Esophagus squamous epithelium (tissue), 5 donors: ENCODE results near the gene RABGEF1. TPM values are rescaled to one million over a fixed set of nuclear protein-coding genes. Genes with fewer than 3 reads are reported as not detected.
"Not testable (repeated sequence)": the region's sequence is repeated elsewhere in the genome, so short reads cannot be mapped to it uniquely, and the experiment has no call there.

Experiments
- DNase-seq: peaks from one replicate; lab custom pipeline; 2025; lab: John Stamatoyannopoulos, UW
- H3K27ac ChIP-seq, 4 donors: fragments of 200-600 bp; sonication (generic); one replicate each; pipeline ENCODE4 v1.5.1; 2016 to 2019; ENCODE audit warnings: mild to moderate bottlenecking in 1 of 4
- H3K27me3 ChIP-seq, 4 donors: fragments of 200-600 bp; sonication (generic); 1 replicate in 3 of 4; 2 replicates in 1 of 4; pipeline versions ENCODE4 v1.5.1 to v1.6.0; 2017 to 2021; ENCODE audit warnings: antibody characterized with exemption in 1 of 4
- H3K36me3 ChIP-seq, 3 donors: fragments of 200-600 bp; sonication (generic); one replicate each; pipeline ENCODE4 v1.5.1; 2016 to 2019
- H3K4me1 ChIP-seq, 3 donors: fragments of 200-600 bp; sonication (generic); one replicate each; pipeline ENCODE4 v1.5.1; 2017 to 2019
- H3K4me3 ChIP-seq, 4 donors: fragments of 200-600 bp; sonication (generic); 1 replicate in 3 of 4; 2 replicates in 1 of 4; pipeline ENCODE4 v1.5.1; 2016 to 2019; ENCODE audit warnings: mild to moderate bottlenecking in 2 of 4, moderate library complexity in 1 of 4
- H3K9me3 ChIP-seq, 3 donors: fragments of 200-600 bp; sonication (generic); one replicate each; pipeline ENCODE4 v1.5.1; 2016 to 2019
- CTCF ChIP-seq, 6 experiments: fragments of 450-650 bp in 4 of 6; fragments of 200-600 bp in 2 of 6; sonication (generic) in 2 of 6; IDR thresholded peaks; one replicate each; pipeline ENCODE4 v1.5.1; 2016 to 2019; ENCODE audit warnings: antibody characterized with exemption in 6 of 6, mild to moderate bottlenecking in 4 of 6, moderate library complexity in 4 of 6
- POLR2A ChIP-seq, 4 donors: fragments of 450-650 bp; IDR thresholded peaks; one replicate each; pipeline ENCODE4 v1.6.1; 2017; ENCODE audit warnings: antibody characterized with exemption in 4 of 4, mild to moderate bottlenecking in 4 of 4, moderate library complexity in 3 of 4
- WGBS, 2 donors: methylation state at CpG; one replicate each; pipeline ENCODE4 v1.1.5; 2018; 5-methylcytosine and 5-hydroxymethylcytosine counted together
- intact Hi-C: fragments of 100-400 bp; cut with DNase I; formaldehyde crosslinking; loops from one replicate; pipeline ENCODE4 v1.15.0; 2022
- total RNA-seq, 4 donors: library from RNA; depleted of rRNA; stranded (reverse); fragments of >200 nt; gene quantifications; one replicate each; pipeline ENCODE4 v1.1.0, GENCODE V29; 2016
- donor health status: DM: yes; HTN: yes; CAD: no.

RABGEF1 gene
- total RNA-seq, 4 donors from 2014 or later = 27.8 to 48.9 (median 33.5) TPM

- 57 to 100% methylated on average over 1 of the region's 1 CpG for WGBS, 2 donors
- Histone ChIP-seq H3K4me1 (peaks cover 0 to 15% (median 0%) of the 10 kb centered on the region in 3 donors), H3K36me3 (peaks cover 0 to 19% (median 0%) of the 10 kb centered on the region in 3 donors)
- H3K4me3 ChIP-seq, DNase-seq, H3K27me3 ChIP-seq, H3K9me3 ChIP-seq, intact Hi-C loops, H3K27ac ChIP-seq: not testable (repeated sequence)
These were observed 24.4 kb downstream of the RABGEF1 start for GRCh38 chr7:66764905-66765304.

GRCh38 chr7:66765322-66766025 lies 24.9 kb downstream of the RABGEF1 start:
- peaks cover 0 to 20% (median 0%) of the 10 kb centered on the region in 3 donors for H3K4me1 ChIP-seq
- WGBS, 2 donors = 36 to 46% methylated on average over 5 to 6 of the region's 6 CpGs
- H3K9me3 ChIP-seq, DNase-seq, H3K27ac ChIP-seq, H3K4me3 ChIP-seq, intact Hi-C loops, H3K27me3 ChIP-seq: not testable (repeated sequence)
- peaks cover 0 to 24% (median 0%) of the 10 kb centered on the region in 3 donors for H3K36me3 ChIP-seq

- H3K4me1 ChIP-seq = peaks cover 0 to 21% (median 0%) of the 10 kb centered on the region in 3 donors
- peaks cover 0 to 23% (median 0%) of the 10 kb centered on the region in 3 donors for H3K36me3 ChIP-seq
- H3K9me3 ChIP-seq = no peaks in the 10 kb centered on the region
- no peak overlapping the region for H3K4me3 ChIP-seq
- 95 to 98% methylated on average over 5 of the region's 5 CpGs for WGBS, 2 donors
- TF ChIP-seq POLR2A (IDR thresholded peaks at IDR 0.05) (no peak), CTCF (IDR thresholded peaks at IDR 0.05) (no peak)
- DNase-seq = no peak
- intact Hi-C loops = no loop called here
- no peaks in the 10 kb centered on the region for H3K27me3 ChIP-seq
- H3K27ac ChIP-seq = no peak overlapping the region
These were observed 25.5 kb downstream of the RABGEF1 start for GRCh38 chr7:66766041-66766440.

GRCh38 chr7:66767486-66767885 lies 27.0 kb downstream of the RABGEF1 start:
- H3K27ac ChIP-seq, H3K27me3 ChIP-seq, DNase-seq, H3K4me3 ChIP-seq, H3K9me3 ChIP-seq, intact Hi-C loops: not testable (repeated sequence)
- Histone ChIP-seq H3K36me3 (peaks cover 0 to 18% (median 0%) of the 10 kb centered on the region in 3 donors), H3K4me1 (peaks cover 0 to 21% (median 0%) of the 10 kb centered on the region in 3 donors)

- 71 to 77% methylated on average over 4 of the region's 5 CpGs for WGBS, 2 donors
- no peak for DNase-seq
- Histone ChIP-seq H3K9me3 (no peaks in the 10 kb centered on the region), H3K27ac (no peak overlapping the region), H3K4me3 (no peak overlapping the region), H3K27me3 (no peaks in the 10 kb centered on the region), H3K4me1 (peaks cover 0 to 21% (median 0%) of the 10 kb centered on the region in 3 donors), H3K36me3 (peaks cover 0 to 35% (median 3%) of the 10 kb centered on the region in 3 donors)
- TF ChIP-seq CTCF (IDR thresholded peaks at IDR 0.05) = no peak
- TF ChIP-seq POLR2A (IDR thresholded peaks at IDR 0.05) = no peak
- intact Hi-C loops = no loop called here
These were observed 28.6 kb downstream of the RABGEF1 start for GRCh38 chr7:66768865-66769832.

GRCh38 chr7:66769833-66770512 lies 29.4 kb downstream of the RABGEF1 start:
- H3K4me3 ChIP-seq = no peak overlapping the region
- no peak for TF ChIP-seq POLR2A (IDR thresholded peaks at IDR 0.05)
- no peak for TF ChIP-seq CTCF (IDR thresholded peaks at IDR 0.05)
- no peaks in the 10 kb centered on the region for H3K27me3 ChIP-seq
- intact Hi-C loops = no loop called here
- H3K27ac ChIP-seq = no peak overlapping the region
- no peaks in the 10 kb centered on the region for H3K9me3 ChIP-seq
- DNase-seq = no peak
- peaks cover 0 to 43% (median 3%) of the 10 kb centered on the region in 3 donors for H3K36me3 ChIP-seq
- peaks cover 0 to 21% (median 0%) of the 10 kb centered on the region in 3 donors for H3K4me1 ChIP-seq
- WGBS, 2 donors = 71 to 78% methylated on average over 5 of the region's 5 CpGs
